Mammary epithelial cell (primary cell): ENCODE measurements around the gene TBC1D14.
"Not testable (repeated sequence)": the region's sequence is repeated elsewhere in the genome, so short reads cannot be mapped to it uniquely, and the experiment has no call there.

ENCODE experiments used
- CTCF ChIP-seq, 2 donors: IDR thresholded peaks in 1 of 2; conservative IDR thresholded peaks in 1 of 2; 2 replicates each; pipeline ENCODE4 v1.5.1; 2011 to 2012; ENCODE audit warnings: inconsistent platforms in 2 of 2, low read length in 2 of 2, mild to moderate bottlenecking in 2 of 2, control low read depth in 1 of 2, low read depth in 1 of 2; ENCODE audit not compliant: insufficient read depth in 1 of 2; ENCODE audit errors: extremely low read depth in 1 of 2
- EZH2 ChIP-seq: IDR thresholded peaks from 2 replicates; pipeline ENCODE4 v1.6.1; 2012; ENCODE audit warnings: low read length, inconsistent platforms, borderline replicate concordance

GRCh38 chr4:7079909-7080308 is 170.3 kb downstream of the TBC1D14 start:
- TF ChIP-seq CTCF (conservative IDR thresholded peaks at IDR 0.05 in 1 of 2, IDR thresholded peaks at IDR 0.05 in 1 of 2; ENCODE audit: extremely low read depth in 1 of 2, insufficient read depth in 1 of 2, low read depth in 1 of 2, low read length in 2 of 2); EZH2: not testable (repeated sequence)
